Renal cortex interstitium (tissue), 11 donors: ENCODE measurements around the gene KCTD1. TPM values are rescaled to one million over a fixed set of nuclear protein-coding genes. Genes with fewer than 3 reads are reported as not detected.
"Not testable (repeated sequence)": the region's sequence is repeated elsewhere in the genome, so short reads cannot be mapped to it uniquely, and the experiment has no call there.

ENCODE experiments used
- DNase-seq, 11 donors: peaks; one replicate each; pipeline ENCODE4 v3.0.0-alpha.2; 2013; ENCODE audit warnings: low read depth in 9 of 11, low spot score in 4 of 11; ENCODE audit errors: extremely low read depth in 1 of 11
- polyA plus RNA-seq, 3 donors: library from polyadenylated mRNA; unstranded; fragments of 120-200 nt; gene quantifications; one replicate each; pipeline ENCODE4 v1.2.1, GENCODE V29; 2013; ENCODE audit not compliant: insufficient read length in 3 of 3

KCTD1 gene
- polyA plus RNA-seq, 3 donors, result 70.2 to 77.7 (median 71.3) TPM

- DNase-seq, result no peak
Measured at GRCh38 chr18:26450989-26451682, 97.2 kb downstream of the KCTD1 start.

GRCh38 chr18:26448714-26449159 lies 99.6 kb downstream of the KCTD1 start:
- DNase-seq, result no peak

DNA sequence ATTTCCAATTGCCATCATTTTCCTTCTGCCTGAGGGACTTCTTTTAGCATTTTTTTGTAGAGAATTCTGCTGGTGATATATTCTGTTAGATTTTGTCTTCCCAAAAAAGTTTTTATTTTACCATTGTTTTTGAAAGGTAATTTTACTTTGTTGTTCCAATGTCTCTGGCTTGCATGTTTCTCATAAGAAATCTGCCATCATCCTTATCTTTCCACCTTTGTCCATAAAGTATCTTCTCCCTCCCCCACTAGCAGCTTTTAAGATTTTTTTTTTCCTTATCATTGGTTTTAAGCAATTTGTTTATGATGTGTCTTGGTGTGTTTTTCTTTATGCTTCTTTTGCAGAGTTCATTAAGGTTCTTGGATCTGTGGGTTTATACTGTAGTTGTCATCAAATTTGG lies 104.5 kb downstream of the KCTD1 start:
- no peak for DNase-seq

DNA sequence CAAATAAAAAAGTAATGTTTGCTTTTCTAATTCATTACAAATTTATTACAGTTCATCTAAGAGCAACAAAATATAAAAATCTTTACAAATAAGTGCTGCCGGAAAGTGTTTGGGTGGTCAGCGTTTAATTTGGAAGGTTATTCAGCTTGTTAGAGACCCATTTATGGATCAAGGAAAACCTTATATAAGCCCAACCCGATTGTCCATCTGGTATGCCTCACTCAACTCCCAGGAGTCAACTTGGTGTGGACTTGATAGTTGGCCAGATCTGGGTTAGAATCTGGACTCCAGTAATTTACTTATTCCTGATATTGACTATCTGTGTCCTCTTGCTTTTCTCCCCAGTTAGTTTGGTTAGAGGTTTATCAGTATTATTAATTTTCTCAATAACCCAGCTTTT lies 106.2 kb downstream of the KCTD1 start:
- no peak for DNase-seq

GRCh38 chr18:26440644-26441043 lies 107.7 kb downstream of the KCTD1 start:
- DNase-seq, result no peak

DNA sequence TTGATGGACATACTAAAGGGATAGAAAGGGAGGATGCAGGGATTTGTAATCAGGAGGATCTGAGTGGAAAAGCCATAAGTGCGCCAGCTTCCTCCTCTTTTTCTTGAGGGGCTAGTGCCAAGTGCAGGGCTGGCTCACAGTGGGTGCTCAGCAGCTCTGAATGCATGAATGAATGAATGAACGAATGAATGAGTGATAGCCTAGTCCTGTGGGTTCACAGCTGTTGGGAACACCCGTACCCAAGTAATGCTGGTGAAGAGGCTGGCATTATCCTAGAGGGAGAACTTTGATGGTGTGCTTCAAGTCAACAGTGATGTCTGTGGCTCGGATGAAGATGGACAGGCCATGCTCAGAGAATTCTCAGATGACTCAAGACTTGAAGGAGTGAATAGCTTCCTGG lies 108.8 kb downstream of the KCTD1 start:
- DNase-seq, result no peak

DNA sequence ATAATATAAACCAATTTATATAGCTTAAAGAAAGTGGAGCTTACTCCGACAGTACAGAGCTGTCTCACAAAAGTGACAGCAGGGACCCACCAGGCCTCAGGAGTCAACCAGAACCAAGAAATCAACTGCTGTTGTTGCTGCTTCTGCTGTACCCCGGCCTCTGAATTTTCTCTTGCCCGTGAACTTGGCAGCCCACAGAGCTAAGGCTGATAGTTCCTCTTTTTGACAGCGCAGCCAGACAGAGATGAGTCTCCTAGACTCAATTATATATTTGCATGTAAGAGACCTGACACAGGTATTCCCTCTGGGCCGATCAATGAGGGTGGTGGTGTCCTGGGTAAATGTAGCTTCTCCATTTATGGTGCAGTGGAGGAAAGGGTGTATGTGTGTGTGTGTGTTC lies 109.4 kb downstream of the KCTD1 start:
- no peak for DNase-seq

DNA sequence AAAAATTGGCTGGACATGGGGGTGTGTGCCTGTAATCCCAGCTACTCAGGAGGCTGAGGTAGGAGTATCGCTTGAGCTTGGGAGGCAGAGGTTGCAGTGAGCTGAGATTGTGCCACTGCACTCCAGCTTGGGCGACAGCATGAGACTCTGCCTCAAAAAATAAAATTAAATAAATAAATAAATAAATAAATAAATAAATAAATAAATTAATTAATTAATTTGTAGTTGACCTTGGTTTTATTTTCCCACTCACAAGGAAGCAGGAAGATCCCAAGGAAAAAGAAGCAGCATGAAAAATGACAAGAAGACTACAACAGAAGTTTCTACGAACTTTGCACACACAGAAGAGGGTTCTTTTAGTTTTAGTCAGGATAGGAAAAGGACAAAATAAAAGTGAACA lies 110.7 kb downstream of the KCTD1 start:
- not testable (repeated sequence) for DNase-seq

GRCh38 chr18:26436176-26437051 lies 111.9 kb downstream of the KCTD1 start:
- DNase-seq, result no peak

- DNase-seq, result no peak
Measured at GRCh38 chr18:26435415-26436095, 112.8 kb downstream of the KCTD1 start.

DNA sequence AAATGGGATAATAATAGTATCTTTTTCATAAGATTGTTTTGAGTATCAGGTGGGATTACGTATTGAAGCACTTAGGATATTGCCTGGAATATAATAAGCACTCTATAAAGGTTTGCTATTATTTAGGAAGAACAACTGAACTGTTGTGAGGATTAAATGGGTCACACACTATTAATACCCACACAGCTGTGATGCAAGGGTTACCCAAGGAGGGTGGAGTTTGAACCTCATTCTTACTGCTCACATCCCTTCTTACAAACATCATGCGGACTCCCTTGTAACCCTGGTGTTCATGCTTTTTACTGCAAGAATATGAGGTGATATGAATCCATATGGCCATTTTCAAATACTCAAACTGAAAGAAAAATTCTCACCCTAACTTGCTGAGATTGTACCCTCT lies 113.5 kb downstream of the KCTD1 start:
- DNase-seq, result no peak

DNA sequence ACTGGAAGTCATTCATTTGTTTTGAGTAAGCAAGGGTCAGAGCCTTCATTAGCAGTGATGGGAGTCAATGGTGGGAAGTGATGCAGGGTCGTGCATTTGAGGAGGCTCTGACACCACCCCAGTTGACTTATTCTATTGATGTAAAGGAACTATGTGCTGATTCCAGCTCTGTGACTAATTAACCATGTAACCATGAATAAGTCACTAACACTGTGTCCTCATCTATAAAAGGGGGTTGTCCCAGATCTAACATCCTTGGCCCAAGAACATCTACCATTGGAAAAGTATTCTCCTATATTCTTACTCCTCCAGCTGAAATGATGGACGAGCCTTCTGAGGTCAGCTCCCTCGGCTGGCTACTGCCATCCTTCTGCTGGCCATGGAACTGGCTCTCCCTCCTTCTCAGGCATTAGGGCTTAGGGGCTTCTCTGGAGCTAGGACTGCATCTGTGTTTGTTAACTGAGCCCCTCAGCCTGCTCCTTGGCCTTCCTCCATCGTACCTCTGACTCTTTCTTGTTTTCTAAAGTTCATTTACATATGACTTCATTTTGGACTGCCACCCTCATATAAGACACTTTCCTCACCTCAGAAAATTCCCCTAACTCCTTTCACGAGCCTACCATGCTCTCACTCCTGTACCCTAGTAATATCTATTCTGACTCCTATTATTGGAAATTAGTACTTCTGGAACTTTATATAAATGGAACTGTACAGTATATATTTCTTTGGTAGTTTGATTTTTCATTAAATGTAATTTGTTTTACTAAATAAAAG lies 115.5 kb downstream of the KCTD1 start:
- no peak for DNase-seq

- peak in 5 of 11 donors; percentile 45 to 79 (median 68) for DNase-seq
Measured at GRCh38 chr18:26429535-26430226, 118.7 kb downstream of the KCTD1 start.

GRCh38 chr18:26425148-26425531 lies 123.2 kb downstream of the KCTD1 start:
- no peak for DNase-seq

GRCh38 chr18:26424428-26425147 lies 123.8 kb downstream of the KCTD1 start:
- DNase-seq, result no peak

DNA sequence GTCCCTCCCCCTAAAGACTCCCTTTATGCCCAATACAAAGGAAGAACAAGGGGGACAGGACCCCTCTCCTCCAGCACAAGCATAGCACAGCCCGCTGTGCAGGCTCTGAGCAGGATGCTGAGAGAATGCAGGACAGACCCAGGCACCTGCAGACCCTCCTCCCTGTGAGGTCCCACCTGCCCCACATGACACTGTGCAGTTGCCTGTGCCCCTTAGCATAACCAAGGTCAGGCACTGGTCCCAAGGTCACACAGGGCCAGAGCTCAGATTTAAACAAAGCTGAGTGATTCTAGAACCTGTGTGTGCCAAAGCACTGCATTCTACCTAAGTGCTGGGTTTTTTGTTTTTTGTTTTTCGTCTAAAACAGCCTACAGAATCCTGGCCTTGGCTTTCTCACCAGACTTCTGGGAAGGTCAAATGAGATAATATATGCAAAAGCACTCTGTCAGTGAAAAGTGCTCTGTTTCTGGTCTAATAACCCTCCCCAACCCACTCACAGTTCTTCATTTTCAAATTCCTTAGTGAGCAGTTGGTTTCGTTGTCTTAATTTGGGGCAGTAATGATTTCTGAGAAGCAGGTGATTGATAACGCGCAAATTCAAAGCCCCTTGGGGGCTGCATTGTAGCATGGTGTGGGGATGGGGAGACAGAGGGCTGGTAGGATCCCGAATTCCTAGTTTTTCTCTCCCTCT lies 125.7 kb downstream of the KCTD1 start:
- DNase-seq, result no peak

GRCh38 chr18:26421931-26422330 lies 126.4 kb downstream of the KCTD1 start:
- no peak for DNase-seq
